ENCODE results near the gene OR10A4. TPM values are rescaled to one million over a fixed set of nuclear protein-coding genes. Genes with fewer than 3 reads are reported as not detected.
"Not testable (repeated sequence)": the region's sequence is repeated elsewhere in the genome, so short reads cannot be mapped to it uniquely, and the experiment has no call there.

Gene OR10A4
- total RNA-seq, 1 donor from 2014 or later = not detected

- DNase-seq = no peak
- intact Hi-C loops (cut with DNase I) = no loop called here
Observed at GRCh38 chr11:6895010-6895409, 18.6 kb downstream of the OR10A4 start.

GRCh38 chr11:6898911-6899310, 22.5 kb downstream of the OR10A4 start:
- no peaks in the 10 kb centered on the region for H3K9me3 ChIP-seq
- H3K4me1 ChIP-seq = no peaks in the 10 kb centered on the region
- DNase-seq = no peak
- H3K27me3 ChIP-seq = no peaks in the 10 kb centered on the region
- no peak for ATAC-seq
- TF ChIP-seq CTCF (IDR thresholded peaks at IDR 0.05) = no peak
- no peaks in the 10 kb centered on the region for H3K36me3 ChIP-seq
- intact Hi-C loops (cut with DNase I) = no loop called here
- H3K4me3 ChIP-seq = no peak overlapping the region
- no peak overlapping the region for H3K27ac ChIP-seq

More at GRCh38 chr11:6895010-6895409, 18.6 kb downstream of the OR10A4 start:
- TF ChIP-seq CTCF (IDR thresholded peaks at IDR 0.05) = no peak
- Histone ChIP-seq H3K9me3 (no peaks in the 10 kb centered on the region), H3K27me3 (no peaks in the 10 kb centered on the region), H3K27ac (no peak overlapping the region), H3K36me3 (no peaks in the 10 kb centered on the region), H3K4me1 (no peaks in the 10 kb centered on the region), H3K4me3 (no peak overlapping the region)
- ATAC-seq = no peak

- H3K27me3 ChIP-seq = no peaks in the 10 kb centered on the region
- DNase-seq (no peak), ATAC-seq (no peak)
- H3K4me1 ChIP-seq = no peaks in the 10 kb centered on the region
- H3K36me3 ChIP-seq = no peaks in the 10 kb centered on the region
- peak; percentile 7 for TF ChIP-seq CTCF (IDR thresholded peaks at IDR 0.05)
- intact Hi-C loops (cut with DNase I) = no loop called here
- no peaks in the 10 kb centered on the region for H3K9me3 ChIP-seq
- H3K27ac ChIP-seq = no peak overlapping the region
- H3K4me3 ChIP-seq = no peak overlapping the region
Observed at GRCh38 chr11:6900327-6900999, 24.0 kb downstream of the OR10A4 start.

- ATAC-seq; H3K27me3 ChIP-seq; H3K36me3 ChIP-seq; H3K4me3 ChIP-seq; H3K27ac ChIP-seq; intact Hi-C loops (cut with DNase I); H3K4me1 ChIP-seq; H3K9me3 ChIP-seq: not testable (repeated sequence)
- peak; percentile 51 for DNase-seq
Observed at GRCh38 chr11:6904804-6905203, 28.4 kb downstream of the OR10A4 start.

GRCh38 chr11:6911378-6911777, 35.0 kb downstream of the OR10A4 start:
- Histone ChIP-seq H3K9me3 (no peaks in the 10 kb centered on the region), H3K27me3 (no peaks in the 10 kb centered on the region), H3K4me1 (no peaks in the 10 kb centered on the region), H3K36me3 (no peaks in the 10 kb centered on the region), H3K27ac (no peak overlapping the region), H3K4me3 (no peak overlapping the region)
- intact Hi-C loops (cut with DNase I) = no loop called here
- ATAC-seq (no peak), DNase-seq (no peak)
- no peak for TF ChIP-seq CTCF (IDR thresholded peaks at IDR 0.05)

GRCh38 chr11:6911948-6912347, 35.5 kb downstream of the OR10A4 start:
- H3K27me3 ChIP-seq = no peaks in the 10 kb centered on the region
- no peak for TF ChIP-seq CTCF (IDR thresholded peaks at IDR 0.05)
- ATAC-seq (no peak), DNase-seq (no peak)
- H3K27ac ChIP-seq = no peak overlapping the region
- no peaks in the 10 kb centered on the region for H3K9me3 ChIP-seq
- H3K36me3 ChIP-seq = no peaks in the 10 kb centered on the region
- H3K4me1 ChIP-seq = no peaks in the 10 kb centered on the region
- intact Hi-C loops (cut with DNase I) = no loop called here
- no peak overlapping the region for H3K4me3 ChIP-seq

Data from upper lobe of right lung (tissue), 1 donor.